ENCODE data around the gene LPCAT1.
"Not testable (repeated sequence)": the region's sequence is repeated elsewhere in the genome, so short reads cannot be mapped to it uniquely, and the experiment has no call there.

LPCAT1 gene, protein sequence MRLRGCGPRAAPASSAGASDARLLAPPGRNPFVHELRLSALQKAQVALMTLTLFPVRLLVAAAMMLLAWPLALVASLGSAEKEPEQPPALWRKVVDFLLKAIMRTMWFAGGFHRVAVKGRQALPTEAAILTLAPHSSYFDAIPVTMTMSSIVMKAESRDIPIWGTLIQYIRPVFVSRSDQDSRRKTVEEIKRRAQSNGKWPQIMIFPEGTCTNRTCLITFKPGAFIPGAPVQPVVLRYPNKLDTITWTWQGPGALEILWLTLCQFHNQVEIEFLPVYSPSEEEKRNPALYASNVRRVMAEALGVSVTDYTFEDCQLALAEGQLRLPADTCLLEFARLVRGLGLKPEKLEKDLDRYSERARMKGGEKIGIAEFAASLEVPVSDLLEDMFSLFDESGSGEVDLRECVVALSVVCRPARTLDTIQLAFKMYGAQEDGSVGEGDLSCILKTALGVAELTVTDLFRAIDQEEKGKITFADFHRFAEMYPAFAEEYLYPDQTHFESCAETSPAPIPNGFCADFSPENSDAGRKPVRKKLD
- total RNA-seq, result 34.2 to 86.1 (median 60.0) reads per million in 17 experiments

DNA sequence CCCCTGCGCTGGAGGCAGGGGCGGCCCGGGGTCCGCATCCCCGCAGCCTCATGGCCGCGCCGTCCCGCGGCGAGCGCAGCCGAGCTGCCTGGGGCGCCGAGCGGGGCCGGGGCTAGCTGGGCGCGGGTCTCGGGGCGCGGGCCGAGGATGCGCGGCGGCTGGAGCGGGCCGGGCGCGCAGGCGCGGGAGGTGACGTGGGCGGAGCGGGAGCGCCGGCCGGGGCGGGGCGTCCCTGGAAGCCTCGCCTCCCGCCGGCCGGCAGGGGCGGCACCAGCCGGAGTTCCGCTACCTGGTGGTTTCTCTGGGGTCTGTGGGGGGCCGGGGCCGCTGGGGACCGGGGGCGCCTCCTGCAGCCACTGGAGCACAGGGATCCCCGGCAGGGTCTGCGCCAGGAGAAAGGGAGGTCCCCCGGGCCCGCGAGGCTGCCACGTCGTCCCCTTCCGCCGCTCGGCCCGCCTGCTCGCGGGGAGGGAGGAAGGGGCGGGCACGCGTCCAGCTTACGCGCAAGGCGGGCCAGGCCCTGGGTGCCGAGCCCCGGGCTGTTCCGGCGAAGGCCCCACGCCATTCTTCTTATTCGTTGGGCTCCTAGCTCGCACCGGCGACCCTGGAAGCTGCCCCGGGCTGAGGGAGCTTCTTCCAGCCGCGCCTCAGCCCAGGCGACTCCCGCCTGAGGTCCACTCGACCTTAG, at the start of gene LPCAT1:
TSS of gene LPCAT1 (minus strand) at position 168 of the 688 bp plus-strand sequence. CDS start at position 52, 116 bp downstream.
- DNase-seq, result peak; percentile 84 to 96 (median 91)

DNA sequence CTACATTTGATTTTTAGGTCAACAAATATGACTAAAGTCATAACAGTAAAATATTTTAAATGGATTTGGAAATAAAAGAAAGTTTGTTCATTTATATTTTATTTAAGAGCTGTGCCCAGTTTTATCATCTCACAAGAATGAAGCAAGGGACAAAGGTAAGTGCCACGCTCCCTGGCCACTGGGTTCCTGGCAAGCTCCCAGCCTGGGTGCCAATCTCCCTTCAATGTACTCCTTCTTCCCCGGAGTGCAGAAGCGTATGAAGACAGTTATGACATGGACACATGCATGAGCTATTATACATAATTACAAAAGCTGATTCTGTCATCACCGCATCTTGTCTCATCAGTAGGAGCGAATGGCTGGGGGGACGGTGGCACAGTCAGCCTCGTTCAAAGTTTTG, 48.1 kb upstream of the LPCAT1 start:
- DNase-seq, result not testable (repeated sequence)

DNA sequence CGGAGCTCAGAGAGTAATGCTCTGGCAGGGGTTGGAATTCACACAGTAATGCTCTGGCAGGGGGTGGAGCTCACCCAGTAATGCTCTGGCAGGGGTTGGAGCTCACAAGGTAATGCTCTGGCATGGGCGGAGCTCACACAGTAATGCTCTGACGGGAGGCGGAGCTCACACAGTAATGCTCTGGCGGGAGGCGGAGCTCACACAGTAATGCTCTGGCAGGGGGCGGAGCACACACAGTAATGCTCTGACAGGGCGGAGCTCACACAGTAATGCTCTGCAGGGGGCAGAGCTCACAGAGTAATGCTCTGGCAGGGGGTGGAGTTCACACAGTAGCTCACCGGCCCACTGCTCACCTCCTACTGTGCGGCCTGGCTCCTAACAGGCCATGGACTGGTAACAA, 47.2 kb upstream of the LPCAT1 start:
- no peak for DNase-seq

DNA sequence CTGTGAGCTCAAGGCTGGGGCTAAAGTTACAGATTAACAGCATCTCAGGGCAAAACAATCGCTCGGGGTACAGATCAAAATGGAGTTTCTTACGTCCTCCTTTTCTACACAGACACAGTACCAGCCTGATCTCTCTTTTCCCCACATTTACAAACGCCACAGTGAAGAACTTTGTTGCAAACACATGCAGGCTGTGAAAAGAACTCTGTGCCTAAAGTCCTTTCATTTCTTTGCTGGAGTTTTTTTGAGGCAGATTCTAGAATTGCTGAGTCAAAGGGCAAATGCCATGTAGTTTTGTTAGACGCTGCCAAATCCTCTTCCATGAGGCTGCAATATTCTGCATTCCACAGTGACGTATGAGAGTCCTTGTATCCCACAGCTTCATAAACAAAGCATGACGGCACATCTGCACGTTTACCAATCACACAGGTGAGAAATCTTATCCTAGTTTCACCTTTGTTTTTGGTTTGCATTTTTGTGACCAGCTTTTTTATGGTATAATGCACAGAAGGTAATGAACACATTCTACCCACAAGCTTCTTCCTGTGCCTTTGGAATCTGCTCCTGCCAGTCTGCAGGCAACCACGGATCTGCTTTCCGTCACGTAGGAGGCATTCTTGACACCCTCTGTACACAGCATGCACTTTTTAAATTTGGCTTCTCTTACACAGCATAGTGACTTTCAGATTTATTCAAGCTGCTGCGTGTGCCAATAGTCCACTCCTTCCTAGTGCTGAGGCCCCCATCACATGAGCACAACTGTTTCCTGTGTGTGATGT, 44.6 kb upstream of the LPCAT1 start:
- DNase-seq, result peak; percentile 56 to 82 (median 68)

DNA sequence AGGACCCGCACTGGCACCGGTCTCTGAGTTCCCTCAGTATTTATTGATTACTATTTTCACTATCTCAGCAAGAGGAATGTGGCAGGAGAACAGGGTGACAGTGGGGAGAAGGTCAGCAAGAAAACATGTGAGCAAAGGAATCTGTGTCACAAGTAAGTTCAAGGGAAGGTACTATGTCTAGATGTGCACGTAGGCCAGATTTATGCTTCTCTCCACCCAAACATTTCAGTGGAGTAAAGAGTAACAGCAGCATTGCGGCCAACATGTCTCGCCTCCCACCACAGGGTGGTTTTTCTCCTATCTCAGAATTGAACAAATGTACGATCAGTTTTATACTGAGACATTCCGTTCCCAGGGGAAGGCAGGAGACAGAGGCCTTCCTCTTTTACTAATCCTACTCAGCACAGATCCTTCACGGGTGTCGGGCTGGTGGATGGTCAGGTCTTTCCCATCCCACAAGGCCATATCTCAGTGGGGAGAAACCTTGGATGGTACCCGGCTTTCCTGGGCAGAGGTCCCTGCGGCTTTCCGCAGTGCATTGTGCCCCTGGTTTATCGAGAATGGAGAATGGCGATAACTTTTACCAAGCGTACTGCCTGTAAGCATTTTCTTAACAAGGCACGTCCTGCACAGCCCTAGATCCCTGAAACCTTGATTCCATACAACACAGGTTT, 43.9 kb upstream of the LPCAT1 start:
- DNase-seq, result not testable (repeated sequence)

DNA sequence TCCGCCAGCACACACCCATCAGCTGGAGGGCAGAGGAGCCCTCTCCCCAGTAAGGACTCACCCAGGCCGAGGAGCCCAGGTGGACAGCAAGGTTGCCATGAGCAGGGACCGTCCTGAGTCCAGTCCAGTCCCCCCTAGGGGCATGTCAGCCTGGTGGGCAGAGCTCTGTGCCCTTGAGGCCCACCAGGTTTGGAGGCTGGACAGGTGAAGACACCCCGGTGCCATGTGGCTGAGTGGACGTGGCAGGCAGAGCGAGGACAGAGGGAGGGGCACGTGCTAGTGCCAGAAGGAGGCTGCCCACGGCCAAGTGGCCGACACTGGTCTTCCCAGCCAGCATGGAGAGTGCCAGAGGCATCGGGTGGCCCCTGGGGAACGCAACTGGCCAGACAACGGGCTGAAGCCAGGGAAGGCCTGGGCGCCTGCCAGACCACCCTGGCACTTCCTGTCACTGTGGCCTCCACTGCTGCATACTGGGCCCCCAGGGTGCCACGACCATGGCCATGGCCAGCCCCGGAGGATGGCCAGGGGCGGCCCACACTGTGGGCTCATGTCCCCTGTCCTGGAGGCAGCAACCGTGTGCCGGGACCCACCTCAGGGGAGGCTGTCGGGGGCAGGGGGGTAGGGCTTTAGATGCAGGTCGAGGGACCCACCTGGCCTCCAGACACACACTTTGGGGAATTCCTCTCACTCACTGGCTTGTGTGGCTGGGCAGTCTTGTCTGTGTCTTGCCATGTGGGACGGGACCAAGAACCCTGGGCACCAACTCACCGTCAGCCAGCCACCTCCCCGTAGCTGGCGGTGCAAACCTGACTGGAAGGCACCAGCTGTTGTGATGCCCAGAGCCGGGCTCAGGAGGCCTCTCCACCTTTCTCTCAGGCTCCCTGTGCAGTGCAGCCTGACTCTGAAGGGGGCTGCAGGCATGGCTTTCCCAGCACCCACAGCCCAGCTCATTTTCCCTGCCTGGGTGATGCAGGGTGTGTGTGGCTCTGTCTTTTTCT, 42.3 kb upstream of the LPCAT1 start:
- DNase-seq, result no peak

DNA sequence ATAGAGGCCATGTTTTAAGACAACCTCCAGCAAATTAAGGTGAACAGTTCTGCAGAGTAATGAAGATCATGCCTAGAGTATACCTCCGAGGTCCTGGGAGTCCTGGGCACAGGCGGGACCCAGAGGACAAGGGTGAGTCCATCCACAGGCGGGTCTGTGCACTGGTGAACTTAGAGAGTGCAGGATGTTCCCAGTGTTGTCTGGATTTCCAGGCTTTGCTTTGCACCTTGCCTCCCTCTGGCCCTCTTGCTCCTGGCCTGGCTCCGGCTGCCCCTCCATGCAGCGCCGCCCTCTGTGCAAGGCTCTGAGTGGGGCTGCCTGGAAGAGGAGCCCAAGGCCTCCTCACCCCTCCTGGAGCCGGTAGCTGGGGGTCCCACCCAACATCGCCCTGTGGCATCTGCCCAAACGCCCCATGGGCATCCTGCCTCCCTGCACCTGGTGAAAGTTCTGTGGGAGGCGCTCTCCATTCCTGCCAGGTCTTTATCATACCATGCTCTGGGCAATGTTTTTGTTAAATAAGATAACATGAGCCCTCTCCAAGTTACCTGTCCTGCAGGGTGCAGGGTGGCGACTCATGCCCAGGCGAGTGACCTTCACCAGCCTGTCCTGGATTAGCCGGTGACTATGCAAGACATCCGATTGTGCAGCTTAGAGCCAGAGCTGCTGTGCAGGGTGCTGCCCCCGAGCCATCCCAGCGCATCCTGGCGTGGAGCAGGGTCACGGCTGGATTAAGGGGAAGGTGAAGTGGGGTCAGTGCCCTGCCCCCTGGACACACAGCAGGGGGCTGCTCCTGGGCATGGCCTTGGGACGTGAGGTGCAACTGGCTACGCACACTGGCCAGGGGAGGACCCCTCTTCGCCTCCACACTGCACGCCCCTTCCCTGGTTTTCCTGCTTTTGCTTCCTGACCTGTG, 41.3 kb upstream of the LPCAT1 start:
- no peak for DNase-seq

DNA sequence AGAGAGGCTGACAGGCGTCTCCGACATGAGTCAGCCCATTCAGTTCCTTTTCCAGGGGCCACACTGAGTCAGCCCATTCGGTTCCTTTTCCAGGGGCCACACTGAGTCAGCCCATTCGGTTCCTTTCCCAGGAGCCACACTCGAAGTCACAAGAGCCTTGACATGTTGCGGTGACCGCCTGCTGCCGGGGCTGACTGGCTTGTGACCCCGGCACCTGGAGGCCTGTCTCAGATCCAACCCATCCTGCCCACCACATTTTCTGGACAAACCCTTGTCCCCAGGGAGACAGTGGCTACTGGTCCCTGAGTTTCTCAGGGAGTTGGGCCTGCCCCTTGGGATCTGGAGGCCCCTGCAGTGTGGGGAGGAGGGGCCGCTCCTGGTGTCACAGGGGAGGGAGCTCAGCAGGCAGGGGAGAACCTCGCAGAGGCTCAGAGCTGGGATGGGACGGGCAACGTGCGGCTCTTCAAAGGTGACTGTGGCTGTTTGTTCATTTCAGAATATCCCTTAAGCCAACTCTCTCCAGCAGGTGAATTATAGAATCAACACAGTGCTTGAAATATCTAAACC, 40.5 kb upstream of the LPCAT1 start:
- peak; percentile 92 to 97 (median 96) for DNase-seq

DNA sequence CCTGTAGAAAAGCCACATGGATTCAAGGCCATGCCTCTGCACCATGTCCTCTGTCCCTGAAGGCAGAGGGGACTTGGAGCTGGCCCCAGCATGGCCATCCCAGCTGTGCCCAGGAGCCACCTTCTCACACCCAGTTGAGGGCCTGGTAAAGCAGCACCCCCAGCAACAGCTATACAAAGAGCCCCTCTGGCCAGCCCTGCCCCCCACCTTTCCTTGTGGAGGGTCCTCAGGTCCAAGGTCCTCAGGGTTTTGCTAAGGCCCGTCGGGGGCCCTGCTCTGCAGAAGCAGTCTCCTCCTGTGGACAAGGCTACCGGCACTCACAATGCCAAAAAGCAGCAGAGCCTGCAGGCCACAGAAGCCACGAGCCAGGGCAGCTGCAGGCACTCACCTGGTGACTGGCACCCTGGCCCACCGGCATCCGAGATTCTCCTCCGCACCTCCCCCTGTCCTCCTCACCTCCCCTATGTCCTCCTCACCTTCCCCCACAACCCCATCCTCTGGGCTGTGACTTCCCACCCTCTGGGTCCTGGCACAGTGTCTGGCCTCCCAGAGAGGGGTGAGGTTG, 39.9 kb upstream of the LPCAT1 start:
- DNase-seq, result no peak

DNA sequence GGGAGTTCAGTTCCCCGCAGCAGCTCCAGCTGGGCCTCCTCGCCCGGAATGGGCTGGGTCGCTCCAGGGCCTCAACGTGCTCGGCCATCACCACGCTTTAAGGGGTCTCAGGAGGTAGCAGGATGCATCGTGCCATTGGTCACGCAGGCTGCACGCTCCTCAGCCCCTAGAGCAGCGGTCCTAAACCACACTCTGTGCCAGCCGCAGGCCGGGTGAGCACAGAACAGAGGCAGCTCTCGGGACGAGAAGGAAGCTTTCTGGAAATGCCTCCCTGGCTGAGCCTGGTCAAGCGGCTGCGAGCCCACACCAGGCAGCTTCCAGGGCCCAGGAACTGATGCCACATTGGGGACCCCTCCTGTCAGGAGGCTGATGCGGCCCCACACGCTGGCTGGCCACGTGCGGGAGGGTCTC, 39.3 kb upstream of the LPCAT1 start:
- DNase-seq, result no peak

DNA sequence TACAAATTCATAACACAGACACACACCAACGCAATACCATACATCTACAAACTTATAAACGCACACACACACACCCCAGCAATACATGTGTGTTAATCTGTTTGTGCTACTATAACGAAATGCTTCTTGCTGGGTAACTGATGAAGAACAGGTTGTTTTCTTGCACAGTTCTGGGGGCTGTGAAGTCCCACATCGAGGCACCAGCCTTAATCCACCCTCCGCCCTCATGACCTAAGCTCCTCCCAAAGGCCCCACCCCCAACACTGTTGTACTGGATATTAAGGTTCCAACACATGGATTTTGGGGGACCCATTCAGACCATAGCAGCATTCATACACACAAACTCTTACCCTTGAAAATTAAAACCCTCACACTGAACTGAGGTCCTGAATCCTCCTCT, 38.8 kb upstream of the LPCAT1 start:
- no peak for DNase-seq

DNA sequence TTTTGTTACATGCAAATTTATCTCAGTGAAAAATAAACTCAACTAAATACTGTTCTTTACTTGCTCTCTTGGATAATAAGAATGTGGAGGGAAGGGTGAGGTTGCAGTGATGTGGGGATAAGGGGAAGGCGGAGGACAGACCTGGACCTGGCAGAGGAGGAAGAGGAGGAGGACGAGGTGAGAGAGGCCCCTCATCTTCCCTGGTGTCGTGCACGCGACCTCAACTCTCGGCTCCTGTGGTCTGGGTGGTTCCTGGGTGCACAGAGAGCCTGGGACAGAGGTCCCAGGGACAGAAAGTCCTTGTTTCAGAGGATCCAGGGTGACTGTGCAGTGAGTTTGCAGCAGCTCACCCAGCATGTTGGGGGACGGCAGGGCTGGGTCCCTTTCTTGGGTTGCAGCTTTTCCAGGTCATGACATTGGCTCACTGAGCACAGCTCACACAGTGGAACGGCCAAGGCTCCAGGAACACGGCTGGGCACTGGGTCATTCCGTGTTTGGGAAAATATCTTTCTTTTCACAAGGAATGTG, 37.7 kb upstream of the LPCAT1 start:
- no peak for DNase-seq

DNA sequence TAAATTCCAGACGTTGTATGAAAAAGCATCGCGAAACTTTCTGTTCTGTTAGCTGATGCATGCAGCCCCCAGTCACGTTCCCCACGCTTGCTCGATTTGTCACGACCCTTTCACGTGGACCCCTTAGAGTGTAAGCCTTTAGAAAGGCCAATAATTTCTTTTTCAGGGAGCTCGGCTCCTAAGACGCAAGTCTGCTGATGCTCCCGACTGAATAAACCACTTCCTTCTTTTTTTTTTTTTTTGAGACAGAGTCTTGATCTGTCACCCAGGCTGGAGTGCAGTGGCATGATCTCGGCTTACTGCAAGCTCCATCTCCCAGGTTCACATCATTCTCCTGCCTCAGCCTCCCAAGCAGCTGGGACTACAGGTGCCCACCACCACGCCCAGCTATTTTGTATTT, 36.7 kb upstream of the LPCAT1 start:
- DNase-seq, result peak in 1 of 4 experiments; percentile 36

DNA sequence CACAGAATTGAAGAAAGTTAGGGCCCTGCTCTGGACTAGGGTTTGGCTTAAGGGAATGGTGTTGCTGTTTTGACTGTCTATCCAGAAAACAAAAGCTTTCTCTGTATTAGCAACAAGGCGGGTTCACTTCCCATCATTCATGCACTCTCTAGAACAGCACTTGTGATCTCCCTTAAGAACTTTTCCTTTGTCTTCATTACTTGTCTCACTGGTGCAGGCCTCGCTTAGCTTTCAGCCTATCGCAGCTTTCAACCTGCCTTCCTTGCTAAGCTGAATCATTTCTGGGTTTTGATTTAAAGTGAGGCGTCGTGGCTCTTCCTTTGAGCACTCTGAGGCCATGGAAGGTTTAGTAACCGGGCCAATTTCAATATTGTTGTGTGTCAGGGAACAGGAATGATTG, 35.2 kb upstream of the LPCAT1 start:
- no peak for DNase-seq

DNA sequence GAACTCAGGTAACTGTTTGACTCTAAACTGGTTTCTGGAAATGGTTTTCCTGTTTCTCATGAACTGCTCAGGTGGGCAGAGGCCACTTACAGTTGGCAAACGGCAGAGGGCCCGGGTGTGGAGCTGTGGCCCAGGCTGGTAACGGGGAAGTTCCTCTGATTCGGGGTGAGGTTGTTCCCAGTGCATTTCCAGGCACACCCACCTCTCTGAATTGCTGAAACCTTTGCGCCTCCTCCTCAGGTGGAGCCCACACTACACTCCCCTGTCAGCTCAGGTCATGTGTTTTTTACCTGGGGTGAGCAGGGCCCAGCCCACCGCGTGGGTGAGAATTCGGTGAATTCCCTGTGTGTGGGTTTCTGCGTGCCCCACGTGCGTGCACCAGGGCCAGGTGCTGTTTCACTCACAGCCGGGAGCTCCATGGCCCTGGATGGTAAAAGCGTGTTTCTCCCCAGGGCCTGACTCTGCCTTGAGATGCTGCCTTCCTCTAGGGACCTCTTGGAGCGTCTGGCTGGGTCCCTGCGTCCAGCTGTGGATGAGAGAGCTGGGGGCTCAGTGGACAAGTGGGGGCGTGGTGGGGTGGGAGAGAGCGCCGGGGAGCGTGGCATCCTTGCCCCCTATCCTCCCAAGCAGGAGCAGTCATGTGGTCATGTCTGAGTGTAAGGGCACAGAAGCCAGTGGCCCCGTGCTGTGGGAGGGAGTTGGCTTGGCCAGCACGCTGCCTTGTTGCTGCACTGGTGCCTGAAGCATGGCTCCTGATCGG, 33.5 kb upstream of the LPCAT1 start:
- peak in 1 of 4 experiments; percentile 53 for DNase-seq

DNA sequence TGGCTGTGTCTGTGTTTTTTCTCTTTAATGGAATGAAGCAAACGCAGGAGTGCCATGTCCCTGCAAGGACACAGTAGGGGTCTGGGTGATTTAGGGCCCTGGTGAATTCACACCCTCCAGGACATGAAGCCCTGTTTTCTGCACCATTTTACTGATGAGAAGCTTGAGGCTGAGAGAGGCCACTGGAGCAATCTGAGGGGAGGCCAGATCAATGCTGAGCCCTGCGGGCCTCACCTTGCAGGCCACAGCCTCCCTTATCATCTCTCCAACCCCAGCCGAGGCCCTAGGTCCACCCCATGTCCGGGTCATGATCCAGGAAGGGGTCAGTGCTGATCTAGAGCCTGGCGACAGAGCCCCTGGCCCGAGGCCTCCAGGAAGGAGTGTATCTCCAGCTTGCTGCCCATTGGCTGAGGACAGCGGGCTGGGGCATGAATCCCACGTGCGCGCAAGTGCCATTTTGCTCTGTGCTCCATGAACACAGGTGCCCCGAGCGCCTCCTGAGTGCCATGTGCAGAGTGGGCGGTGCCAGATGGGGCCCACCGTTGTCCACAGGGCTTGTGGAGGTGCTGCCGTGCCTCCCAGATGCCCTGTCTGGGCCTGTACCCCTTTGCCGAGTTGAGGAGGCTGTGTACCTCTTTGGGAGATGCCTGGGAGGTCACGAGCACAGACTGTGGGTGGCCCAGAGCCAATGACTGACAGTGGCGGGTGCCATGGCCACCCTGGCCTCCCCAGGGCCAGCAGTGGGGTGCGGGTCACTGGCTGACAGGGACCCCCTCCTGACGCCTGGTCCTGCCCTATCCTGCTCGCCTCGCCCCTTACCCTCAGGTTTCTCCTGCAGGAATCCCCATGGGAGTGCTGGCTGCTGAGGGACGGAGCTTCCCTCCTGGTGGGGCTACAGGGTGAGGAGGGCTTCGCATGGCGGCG, 32.3 kb upstream of the LPCAT1 start:
- no peak for DNase-seq
